K562 (cell line): Measurements from ENCODE around the gene PDCD5. TPM values are rescaled to one million over a fixed set of nuclear protein-coding genes. Genes with fewer than 3 reads are reported as not detected.
A peak's percentile ranks its signal among the peaks of the same experiment; 100 is the strongest.

Experiments
- BMI1 ChIP-seq: fragments of 150-350 bp; IDR thresholded peaks from 2 replicates; pipeline ENCODE4 v1.6.1; 2014; ENCODE audit warnings: low read length
- C11orf30 ChIP-seq: fragments of 450-650 bp; IDR thresholded peaks from 2 replicates; pipeline ENCODE4 v1.6.1; 2016; ENCODE audit warnings: low read depth, mild to moderate bottlenecking
- COPS2 ChIP-seq: fragments of 450-650 bp; conservative IDR thresholded peaks from 2 replicates; pipeline ENCODE4 v1.6.1; 2016; ENCODE audit warnings: mild to moderate bottlenecking, moderate library complexity
- DIDO1 ChIP-seq: fragments of 450-650 bp; IDR thresholded peaks from 2 replicates; pipeline ENCODE4 v1.6.1; 2016; ENCODE audit warnings: low read depth, missing biosample characterization, missing genetic modification characterization
- FOXJ2 ChIP-seq: fragments of 200-800 bp; sonication (Bioruptor generic); IDR thresholded peaks from 2 replicates; pipeline ENCODE4 v1.6.1; 2016; ENCODE audit warnings: missing genetic modification characterization, missing compliant biosample characterization
- HNRNPK ChIP-seq: fragments of 200-400 bp; formaldehyde crosslinking; IDR thresholded peaks from one replicate; pipeline ENCODE4 v1.6.1; 2018; ENCODE audit warnings: mild to moderate bottlenecking, low read depth, low read length; ENCODE audit not compliant: poor library complexity, severe bottlenecking
- LARP7 ChIP-seq: fragments of 450-650 bp; IDR thresholded peaks from 2 replicates; pipeline ENCODE4 v1.6.1; 2016
- RB1 ChIP-seq: fragments of 450-650 bp; IDR thresholded peaks from 2 replicates; pipeline ENCODE4 v1.6.1; 2017; ENCODE audit warnings: low read depth, mild to moderate bottlenecking
- RCOR1 ChIP-seq, 2 experiments: IDR thresholded peaks; 2 replicates each; pipeline ENCODE4 v1.6.1; 2012; ENCODE audit warnings: low read depth in 2 of 2, low read length in 2 of 2, borderline replicate concordance in 1 of 2, improper control_type of control experiment in 1 of 2
- STAT5A ChIP-seq: IDR thresholded peaks from 2 replicates; pipeline ENCODE4 v1.6.1; 2012; ENCODE audit warnings: low read length, inconsistent platforms, borderline replicate concordance
- U2AF2 ChIP-seq: fragments of 200-400 bp; formaldehyde crosslinking; optimal IDR thresholded peaks from 2 replicates; pipeline ENCODE3; 2017; ENCODE audit warnings: low read depth, mild to moderate bottlenecking, low read length
- ZNF143 ChIP-seq: sonication (generic); formaldehyde crosslinking; IDR thresholded peaks from 2 replicates; pipeline ENCODE4 v1.9.0; 2022; ENCODE audit warnings: mild to moderate bottlenecking, missing genetic modification reagents
- ZNF79 ChIP-seq: fragments of 250-450 bp; sonication (Bioruptor Pico); IDR thresholded peaks from 2 replicates; pipeline ENCODE4 v1.4.0; 2020; ENCODE audit warnings: low read depth, mild to moderate bottlenecking, moderate library complexity
- polyA plus RNA-seq, 8 experiments: library from polyadenylated mRNA; depleted of rRNA in 4 of 8; stranded (reverse) in 5 of 8; unstranded in 3 of 8; fragments of >200 nt; fragmentation: Nextera tagmentation in 2 of 8; fragmentation: Illumina TruSeq in 1 of 8; extraction: Ambion mirVana in 2 of 8; extraction: Trizol in 1 of 8; gene quantifications; 2 replicates each; pipeline versions ENCODE4 v1.2.1 to v1.2.3, GENCODE V29; 2011 to 2014; ENCODE audit warnings: inconsistent platforms in 1 of 8, missing spikeins in 1 of 8
- total RNA-seq, 7 experiments: library from RNA; depleted of rRNA in 6 of 7; stranded (reverse); fragments of >200 nt in 6 of 7; fragmentation: Illumina TruSeq in 2 of 7; extraction: Trizol in 2 of 7; gene quantifications; 2 replicates each; pipeline versions ENCODE4 v1.2.1 to v1.2.3, GENCODE V29; 2011 to 2021; ENCODE audit warnings: low replicate concordance in 1 of 7
- TF ChIP-seq, protein P1 (sequence below): fragments of 450-650 bp; formaldehyde crosslinking; IDR thresholded peaks from 2 replicates; pipeline ENCODE4 v1.4.0; 2020; ENCODE audit warnings: mild to moderate bottlenecking, moderate library complexity
- TF ChIP-seq, protein P2 (sequence below): fragments of 200-800 bp; sonication (Bioruptor generic); IDR thresholded peaks from 2 replicates; pipeline ENCODE4 v1.6.1; 2017; ENCODE audit warnings: missing genetic modification characterization, missing compliant biosample characterization
- TF ChIP-seq, protein P3 (sequence below): IDR thresholded peaks from 2 replicates; pipeline ENCODE4 v1.6.1; 2011; ENCODE audit not compliant: insufficient read length; ENCODE audit errors: extremely low read depth
- TF ChIP-seq, protein P4 (sequence below): fragments of 250-450 bp; sonication (Bioruptor Pico); IDR thresholded peaks from 2 replicates; pipeline ENCODE4 v1.5.1; 2021; ENCODE audit warnings: mild to moderate bottlenecking
- TF ChIP-seq, protein P5 (sequence below): fragments of 450-650 bp; IDR thresholded peaks from 2 replicates; pipeline ENCODE4 v1.6.1; 2017; ENCODE audit warnings: mild to moderate bottlenecking, moderate library complexity
- TF ChIP-seq, protein P6 (sequence below), 2 experiments: IDR thresholded peaks in 1 of 2; conservative IDR thresholded peaks in 1 of 2; 2 replicates each; pipeline ENCODE4 v1.6.1; 2016; ENCODE audit warnings: low read depth in 2 of 2, mild to moderate bottlenecking in 1 of 2, missing compliant biosample characterization in 1 of 2, missing genetic modification characterization in 1 of 2, moderate library complexity in 1 of 2
- TF ChIP-seq, protein P7 (sequence below): sonication (generic); formaldehyde crosslinking; IDR thresholded peaks from 2 replicates; pipeline ENCODE4 v1.9.0; 2022; ENCODE audit warnings: mild to moderate bottlenecking, missing genetic modification reagents

PDCD5 gene
- total and polyA plus RNA-seq, 9 of the 15 experiments (the other 6 are each of a cell fraction or from before 2014, with no cell fraction given), result 122 to 322 (median 269) TPM

DNA sequence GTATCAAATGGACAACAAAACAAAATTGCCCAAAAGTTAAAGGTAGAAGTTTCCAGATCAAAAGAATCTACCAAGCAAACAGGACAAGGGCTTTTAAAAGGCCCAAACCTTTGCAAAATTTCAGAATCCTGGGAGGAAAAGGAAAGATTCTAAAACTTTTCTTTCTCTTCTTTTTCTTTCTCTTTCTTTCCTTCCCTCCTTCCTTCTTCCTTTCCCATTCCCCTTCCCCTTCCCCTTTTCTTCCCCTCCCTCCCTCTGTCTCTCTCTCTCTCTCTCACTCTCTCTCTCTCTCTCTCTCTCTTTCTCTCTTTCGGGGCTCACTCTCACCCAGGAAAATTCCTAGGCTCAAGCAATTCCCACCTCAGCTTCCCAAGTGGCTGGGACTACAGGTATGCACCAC, 4.2 kb upstream of the PDCD5 start (continued):
- TF ChIP-seq, protein P1, sequence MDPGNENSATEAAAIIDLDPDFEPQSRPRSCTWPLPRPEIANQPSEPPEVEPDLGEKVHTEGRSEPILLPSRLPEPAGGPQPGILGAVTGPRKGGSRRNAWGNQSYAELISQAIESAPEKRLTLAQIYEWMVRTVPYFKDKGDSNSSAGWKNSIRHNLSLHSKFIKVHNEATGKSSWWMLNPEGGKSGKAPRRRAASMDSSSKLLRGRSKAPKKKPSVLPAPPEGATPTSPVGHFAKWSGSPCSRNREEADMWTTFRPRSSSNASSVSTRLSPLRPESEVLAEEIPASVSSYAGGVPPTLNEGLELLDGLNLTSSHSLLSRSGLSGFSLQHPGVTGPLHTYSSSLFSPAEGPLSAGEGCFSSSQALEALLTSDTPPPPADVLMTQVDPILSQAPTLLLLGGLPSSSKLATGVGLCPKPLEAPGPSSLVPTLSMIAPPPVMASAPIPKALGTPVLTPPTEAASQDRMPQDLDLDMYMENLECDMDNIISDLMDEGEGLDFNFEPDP (CRISPR knock-in tag), result no peak
- TF ChIP-seq COPS2 (no peak), DIDO1 (tag) (no peak), FOXJ2 (tag) (no peak), STAT5A (no peak), HNRNPK (peak; percentile 83), BMI1 (no peak), U2AF2 (no peak), ZNF143 (CRISPR knock-in tag) (no peak), RCOR1 (IDR thresholded peaks at IDR 0.05; ENCODE audit: borderline replicate concordance in 1 of 2, low read depth in 2 of 2, low read length in 2 of 2) (no peak), LARP7 (no peak), RB1 (no peak), C11orf30 (no peak), ZNF79 (CRISPR knock-in tag) (no peak)
- TF ChIP-seq, protein P2, sequence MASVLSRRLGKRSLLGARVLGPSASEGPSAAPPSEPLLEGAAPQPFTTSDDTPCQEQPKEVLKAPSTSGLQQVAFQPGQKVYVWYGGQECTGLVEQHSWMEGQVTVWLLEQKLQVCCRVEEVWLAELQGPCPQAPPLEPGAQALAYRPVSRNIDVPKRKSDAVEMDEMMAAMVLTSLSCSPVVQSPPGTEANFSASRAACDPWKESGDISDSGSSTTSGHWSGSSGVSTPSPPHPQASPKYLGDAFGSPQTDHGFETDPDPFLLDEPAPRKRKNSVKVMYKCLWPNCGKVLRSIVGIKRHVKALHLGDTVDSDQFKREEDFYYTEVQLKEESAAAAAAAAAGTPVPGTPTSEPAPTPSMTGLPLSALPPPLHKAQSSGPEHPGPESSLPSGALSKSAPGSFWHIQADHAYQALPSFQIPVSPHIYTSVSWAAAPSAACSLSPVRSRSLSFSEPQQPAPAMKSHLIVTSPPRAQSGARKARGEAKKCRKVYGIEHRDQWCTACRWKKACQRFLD, result no peak
- TF ChIP-seq, protein P3, sequence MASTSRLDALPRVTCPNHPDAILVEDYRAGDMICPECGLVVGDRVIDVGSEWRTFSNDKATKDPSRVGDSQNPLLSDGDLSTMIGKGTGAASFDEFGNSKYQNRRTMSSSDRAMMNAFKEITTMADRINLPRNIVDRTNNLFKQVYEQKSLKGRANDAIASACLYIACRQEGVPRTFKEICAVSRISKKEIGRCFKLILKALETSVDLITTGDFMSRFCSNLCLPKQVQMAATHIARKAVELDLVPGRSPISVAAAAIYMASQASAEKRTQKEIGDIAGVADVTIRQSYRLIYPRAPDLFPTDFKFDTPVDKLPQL, result no peak
- TF ChIP-seq, protein P4, sequence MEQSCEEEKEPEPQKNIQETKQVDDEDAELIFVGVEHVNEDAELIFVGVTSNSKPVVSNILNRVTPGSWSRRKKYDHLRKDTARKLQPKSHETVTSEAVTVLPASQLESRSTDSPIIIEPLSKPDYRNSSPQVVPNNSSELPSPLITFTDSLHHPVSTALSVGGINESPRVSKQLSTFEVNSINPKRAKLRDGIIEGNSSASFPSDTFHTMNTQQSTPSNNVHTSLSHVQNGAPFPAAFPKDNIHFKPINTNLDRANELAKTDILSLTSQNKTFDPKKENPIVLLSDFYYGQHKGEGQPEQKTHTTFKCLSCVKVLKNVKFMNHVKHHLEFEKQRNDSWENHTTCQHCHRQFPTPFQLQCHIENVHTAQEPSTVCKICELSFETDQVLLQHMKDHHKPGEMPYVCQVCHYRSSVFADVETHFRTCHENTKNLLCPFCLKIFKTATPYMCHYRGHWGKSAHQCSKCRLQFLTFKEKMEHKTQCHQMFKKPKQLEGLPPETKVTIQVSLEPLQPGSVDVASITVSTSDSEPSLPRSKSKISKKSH (CRISPR knock-in tag), result no peak
- TF ChIP-seq, protein P5, sequence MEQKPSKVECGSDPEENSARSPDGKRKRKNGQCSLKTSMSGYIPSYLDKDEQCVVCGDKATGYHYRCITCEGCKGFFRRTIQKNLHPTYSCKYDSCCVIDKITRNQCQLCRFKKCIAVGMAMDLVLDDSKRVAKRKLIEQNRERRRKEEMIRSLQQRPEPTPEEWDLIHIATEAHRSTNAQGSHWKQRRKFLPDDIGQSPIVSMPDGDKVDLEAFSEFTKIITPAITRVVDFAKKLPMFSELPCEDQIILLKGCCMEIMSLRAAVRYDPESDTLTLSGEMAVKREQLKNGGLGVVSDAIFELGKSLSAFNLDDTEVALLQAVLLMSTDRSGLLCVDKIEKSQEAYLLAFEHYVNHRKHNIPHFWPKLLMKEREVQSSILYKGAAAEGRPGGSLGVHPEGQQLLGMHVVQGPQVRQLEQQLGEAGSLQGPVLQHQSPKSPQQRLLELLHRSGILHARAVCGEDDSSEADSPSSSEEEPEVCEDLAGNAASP, result no peak
- TF ChIP-seq, protein P6, sequence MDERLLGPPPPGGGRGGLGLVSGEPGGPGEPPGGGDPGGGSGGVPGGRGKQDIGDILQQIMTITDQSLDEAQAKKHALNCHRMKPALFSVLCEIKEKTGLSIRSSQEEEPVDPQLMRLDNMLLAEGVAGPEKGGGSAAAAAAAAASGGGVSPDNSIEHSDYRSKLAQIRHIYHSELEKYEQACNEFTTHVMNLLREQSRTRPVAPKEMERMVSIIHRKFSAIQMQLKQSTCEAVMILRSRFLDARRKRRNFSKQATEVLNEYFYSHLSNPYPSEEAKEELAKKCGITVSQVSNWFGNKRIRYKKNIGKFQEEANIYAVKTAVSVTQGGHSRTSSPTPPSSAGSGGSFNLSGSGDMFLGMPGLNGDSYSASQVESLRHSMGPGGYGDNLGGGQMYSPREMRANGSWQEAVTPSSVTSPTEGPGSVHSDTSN (CRISPR knock-in tag; IDR thresholded peaks at IDR 0.05; ENCODE audit: low read depth), result no peak
- TF ChIP-seq, protein P6 (tag; conservative IDR thresholded peaks at IDR 0.05; ENCODE audit: low read depth), result no peak
- TF ChIP-seq, protein P7, sequence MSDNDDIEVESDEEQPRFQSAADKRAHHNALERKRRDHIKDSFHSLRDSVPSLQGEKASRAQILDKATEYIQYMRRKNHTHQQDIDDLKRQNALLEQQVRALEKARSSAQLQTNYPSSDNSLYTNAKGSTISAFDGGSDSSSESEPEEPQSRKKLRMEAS, result no peak
